Activated CD4-positive, alpha-beta memory T cell treated with anti-CD3 and anti-CD28 coated beads, Interleukin-2, amount 10 ng/mL, durations not matched to agents 7 days and 5 days (primary cell): ENCODE data around the gene PEX16. TPM values are rescaled to one million over a fixed set of nuclear protein-coding genes. Genes with fewer than 3 reads are reported as not detected.

Source experiments
- CTCF ChIA-PET: fragments of 350-600 bp; sonication (Branson Sonifier 250); formaldehyde crosslinking; loops from one replicate; lab custom pipeline; 2021; ENCODE audit warnings: antibody characterized with exemption, inconsistent platforms; lab: Charles Lee
- POLR2A ChIA-PET: fragments of 350-600 bp; sonication (Branson Sonifier 250); formaldehyde crosslinking; loops from one replicate; lab custom pipeline; 2021; ENCODE audit warnings: antibody characterized with exemption; lab: Charles Lee
- DNase-seq: peaks from one replicate; pipeline ENCODE4 v3.0.0-alpha.2; 2020
- H3K27ac Mint-ChIP-seq: one replicate; pipeline ENCODE4 v1.8.0; 2021; ENCODE audit warnings: mild to moderate bottlenecking, mixed read lengths
- H3K27me3 Mint-ChIP-seq: one replicate; pipeline ENCODE4 v1.8.0; 2021; ENCODE audit warnings: mixed read lengths
- H3K36me3 Mint-ChIP-seq: one replicate; pipeline ENCODE4 v1.8.0; 2021; ENCODE audit warnings: low read depth, mixed read lengths
- H3K4me1 Mint-ChIP-seq: one replicate; pipeline ENCODE4 v1.8.0; 2021; ENCODE audit warnings: mixed read lengths
- H3K4me3 Mint-ChIP-seq: one replicate; pipeline ENCODE4 v1.8.0; 2021; ENCODE audit warnings: mild to moderate bottlenecking, mixed read lengths
- H3K9me3 Mint-ChIP-seq: one replicate; pipeline ENCODE4 v1.8.0; 2021; ENCODE audit warnings: mixed read lengths
- total RNA-seq, 2 experiments: library from RNA; stranded (reverse); gene quantifications; one replicate each; pipeline ENCODE4 v1.2.3, GENCODE V29; 2021

The PEX16 gene
- total RNA-seq, 2 experiments from 2014 or later, result 54.1 to 55.0 TPM

DNA sequence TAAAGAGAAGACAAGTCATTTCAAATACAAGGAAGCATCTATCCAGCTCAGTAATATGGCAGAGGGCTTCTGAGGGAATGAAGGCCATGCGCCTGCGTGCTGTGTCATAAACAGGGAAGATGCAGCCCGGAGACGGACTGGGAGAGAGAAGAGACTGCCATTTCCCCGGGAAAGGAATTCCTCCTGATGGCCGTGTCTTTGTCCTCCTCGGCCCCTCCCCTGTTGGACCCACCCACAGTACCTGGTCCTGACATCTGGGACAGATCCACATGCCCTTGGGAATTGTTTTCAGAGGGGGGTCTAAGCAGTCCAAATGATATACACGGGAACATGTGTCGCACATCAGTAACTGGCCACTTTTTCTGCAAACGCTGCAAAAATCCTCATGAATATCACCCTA lies 20.2 kb upstream of the PEX16 start:
- DNase-seq, result no peak
- Mint-ChIP-seq H3K27ac (no peak overlapping the region), H3K27me3 (no peaks in the 10 kb centered on the region), H3K36me3 (peaks cover 17% of the 10 kb centered on the region), H3K9me3 (no peaks in the 10 kb centered on the region), H3K4me1 (no peaks in the 10 kb centered on the region), H3K4me3 (no peak overlapping the region)
- ChIA-PET POLR2A (no interaction called here), CTCF (no interaction called here)

- Mint-ChIP-seq H3K4me3 (no peak overlapping the region), H3K4me1 (peaks cover 2% of the 10 kb centered on the region), H3K36me3 (peaks cover 16% of the 10 kb centered on the region), H3K9me3 (no peaks in the 10 kb centered on the region), H3K27me3 (no peaks in the 10 kb centered on the region), H3K27ac (no peak overlapping the region)
- ChIA-PET POLR2A (interaction anchor here (1.2 to 1.8 kb wide), 2 partner anchors 18 to 19 kb away, joined by 4 to 6 read pairs; partner anchors contain the start of gene PEX16), CTCF (interaction anchor here (1.7 to 2.0 kb wide), 2 partner anchors 28 to 70 kb away, joined by 4 to 7 read pairs; no protein-coding TSS in a partner anchor)
- DNase-seq, result no peak
Observed at GRCh38 chr11:45936511-45937054, 18.9 kb upstream of the PEX16 start.

DNA sequence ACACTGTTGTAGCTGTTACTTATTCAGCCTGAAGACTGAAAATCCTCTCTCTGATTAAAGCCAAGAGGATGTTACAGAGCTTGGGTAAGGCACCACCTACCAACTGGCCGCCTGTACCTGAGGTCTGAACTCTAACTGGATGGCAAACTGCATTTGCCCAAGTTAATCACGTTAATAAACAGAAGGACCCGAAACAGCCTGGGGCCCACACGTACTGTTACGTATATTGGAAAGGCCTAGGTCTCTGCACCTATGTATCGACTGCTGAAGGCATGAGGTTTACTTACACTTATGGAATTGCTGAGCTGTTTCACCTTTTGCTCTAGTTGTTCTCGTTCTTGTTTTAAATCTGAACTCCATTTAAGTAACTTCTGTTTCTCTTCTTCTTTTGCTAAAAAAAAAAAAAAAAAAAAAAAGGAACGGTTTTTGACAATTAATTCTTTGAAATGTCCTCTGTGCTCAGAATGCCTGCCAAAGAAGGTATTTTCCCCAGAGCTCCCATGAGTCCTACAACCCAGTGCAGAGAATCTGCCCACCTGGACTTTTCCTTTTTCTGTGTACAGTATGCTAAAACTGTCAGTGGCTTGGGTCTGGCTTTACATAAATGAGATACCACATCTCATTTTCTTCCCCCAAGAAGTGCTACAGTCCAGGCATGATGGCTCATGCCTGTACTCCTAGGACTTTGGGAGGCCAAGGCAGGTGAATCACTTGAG lies 17.8 kb upstream of the PEX16 start:
- H3K27ac Mint-ChIP-seq, result no peak overlapping the region
- no peaks in the 10 kb centered on the region for H3K27me3 Mint-ChIP-seq
- no peaks in the 10 kb centered on the region for H3K9me3 Mint-ChIP-seq
- no peak overlapping the region for H3K4me3 Mint-ChIP-seq
- H3K4me1 Mint-ChIP-seq, result peaks cover 12% of the 10 kb centered on the region
- ChIA-PET POLR2A (interaction anchor here (0.8 to 1.8 kb wide), 2 partner anchors 18 to 161 kb away, joined by 3 to 6 read pairs; partner anchors contain the start of gene PEX16), CTCF (interaction anchor here (1.7 to 2.0 kb wide), 2 partner anchors 29 to 71 kb away, joined by 4 to 7 read pairs; no protein-coding TSS in a partner anchor)
- peaks cover 20% of the 10 kb centered on the region for H3K36me3 Mint-ChIP-seq
- no peak for DNase-seq

- H3K4me1 Mint-ChIP-seq, result peaks cover 20% of the 10 kb centered on the region
- DNase-seq, result no peak
- CTCF ChIA-PET, result no interaction called here
- H3K27me3 Mint-ChIP-seq, result no peaks in the 10 kb centered on the region
- H3K27ac Mint-ChIP-seq, result no peak overlapping the region
- POLR2A ChIA-PET, result no interaction called here
- no peaks in the 10 kb centered on the region for H3K9me3 Mint-ChIP-seq
- peaks cover 20% of the 10 kb centered on the region for H3K36me3 Mint-ChIP-seq
- no peak overlapping the region for H3K4me3 Mint-ChIP-seq
Observed at GRCh38 chr11:45934580-45935318, 17.1 kb upstream of the PEX16 start.

DNA sequence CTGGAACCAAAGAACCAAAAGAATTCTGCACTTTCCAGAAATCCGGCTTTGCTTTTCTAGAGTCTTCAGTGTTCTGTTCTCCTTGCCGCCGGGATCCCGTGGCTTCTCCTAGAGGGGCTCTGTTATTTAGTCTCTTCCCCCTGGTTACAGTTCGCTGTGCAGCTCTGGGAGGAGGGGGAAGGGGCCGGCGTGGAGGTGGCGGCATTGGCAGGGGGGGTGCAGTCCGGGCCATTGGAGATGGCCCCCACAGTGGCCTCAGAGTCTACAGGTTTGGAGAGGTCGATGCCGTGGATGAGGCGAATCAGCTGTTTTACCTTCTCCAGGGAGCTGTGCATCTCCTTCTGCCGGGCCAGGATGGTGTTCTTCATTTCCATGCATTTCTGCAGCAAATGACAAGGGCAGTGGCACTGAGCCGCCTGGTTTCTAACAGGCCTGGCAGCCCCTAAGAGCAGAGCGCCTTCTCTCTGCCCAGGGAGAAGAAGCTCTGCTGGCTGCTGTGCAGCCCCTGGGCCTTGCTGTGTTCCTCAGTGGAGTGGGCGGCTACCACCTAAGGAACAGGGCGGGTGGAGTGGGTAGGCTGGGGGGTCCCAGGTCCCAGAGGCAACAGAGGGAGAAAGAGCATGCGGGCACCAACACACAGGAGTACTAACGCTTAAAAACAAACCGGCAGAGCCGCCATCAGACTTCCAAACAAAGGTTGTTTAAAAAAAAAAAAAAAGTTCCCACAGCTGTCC lies 16.3 kb upstream of the PEX16 start:
- Mint-ChIP-seq H3K27ac (no peak overlapping the region), H3K9me3 (no peaks in the 10 kb centered on the region), H3K4me3 (no peak overlapping the region), H3K36me3 (peaks cover 20% of the 10 kb centered on the region), H3K4me1 (peaks cover 26% of the 10 kb centered on the region), H3K27me3 (no peaks in the 10 kb centered on the region)
- CTCF ChIA-PET, result no interaction called here
- DNase-seq, result no peak
- POLR2A ChIA-PET, result no interaction called here

GRCh38 chr11:45933131-45933831 lies 15.6 kb upstream of the PEX16 start:
- Mint-ChIP-seq H3K36me3 (peaks cover 20% of the 10 kb centered on the region), H3K4me1 (peaks cover 27% of the 10 kb centered on the region), H3K4me3 (no peak overlapping the region), H3K27me3 (no peaks in the 10 kb centered on the region), H3K27ac (no peak overlapping the region), H3K9me3 (no peaks in the 10 kb centered on the region)
- POLR2A ChIA-PET, result no interaction called here
- no peak for DNase-seq
- CTCF ChIA-PET, result no interaction called here

DNA sequence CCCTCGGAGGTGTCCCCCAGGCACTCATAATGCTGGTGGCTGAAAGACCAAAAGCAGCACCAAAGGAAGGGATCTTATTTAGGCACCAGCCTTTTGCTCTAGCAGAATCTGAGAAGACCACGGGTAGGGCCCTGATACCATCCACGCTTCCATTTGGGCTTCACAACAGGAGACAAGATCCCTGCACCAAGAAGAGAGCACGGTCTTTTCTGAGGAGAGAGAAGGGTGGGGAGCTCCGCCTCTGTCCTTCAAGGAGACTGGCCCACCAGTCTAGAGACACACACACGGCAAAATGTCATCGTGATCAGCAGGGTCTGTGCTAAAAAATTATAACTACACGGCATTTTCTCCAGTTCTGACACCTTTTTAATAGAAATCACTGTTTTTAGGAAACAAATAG lies 14.5 kb upstream of the PEX16 start:
- Mint-ChIP-seq H3K4me1 (peaks cover 32% of the 10 kb centered on the region), H3K4me3 (no peak overlapping the region), H3K27ac (peak overlapping the region; percentile 10), H3K36me3 (peaks cover 20% of the 10 kb centered on the region), H3K9me3 (no peaks in the 10 kb centered on the region), H3K27me3 (no peaks in the 10 kb centered on the region)
- POLR2A ChIA-PET, result no interaction called here
- no peak for DNase-seq
- CTCF ChIA-PET, result no interaction called here

- Mint-ChIP-seq H3K9me3 (no peaks in the 10 kb centered on the region), H3K4me3 (no peak overlapping the region), H3K36me3 (peaks cover 19% of the 10 kb centered on the region), H3K27me3 (no peaks in the 10 kb centered on the region), H3K27ac (peak overlapping the region; percentile 95), H3K4me1 (peaks cover 35% of the 10 kb centered on the region)
- DNase-seq, result no peak
- CTCF ChIA-PET, result interaction anchor here (1.5 kb wide), 1 partner anchor 89 kb away, joined by 6 read pairs; no protein-coding TSS in a partner anchor
- POLR2A ChIA-PET, result interaction anchor here (5.1 kb wide), 1 partner anchor 14 kb away, joined by 78 read pairs; the partner anchor contains the start of gene PEX16
Observed at GRCh38 chr11:45931739-45932138, 14.1 kb upstream of the PEX16 start.

DNA sequence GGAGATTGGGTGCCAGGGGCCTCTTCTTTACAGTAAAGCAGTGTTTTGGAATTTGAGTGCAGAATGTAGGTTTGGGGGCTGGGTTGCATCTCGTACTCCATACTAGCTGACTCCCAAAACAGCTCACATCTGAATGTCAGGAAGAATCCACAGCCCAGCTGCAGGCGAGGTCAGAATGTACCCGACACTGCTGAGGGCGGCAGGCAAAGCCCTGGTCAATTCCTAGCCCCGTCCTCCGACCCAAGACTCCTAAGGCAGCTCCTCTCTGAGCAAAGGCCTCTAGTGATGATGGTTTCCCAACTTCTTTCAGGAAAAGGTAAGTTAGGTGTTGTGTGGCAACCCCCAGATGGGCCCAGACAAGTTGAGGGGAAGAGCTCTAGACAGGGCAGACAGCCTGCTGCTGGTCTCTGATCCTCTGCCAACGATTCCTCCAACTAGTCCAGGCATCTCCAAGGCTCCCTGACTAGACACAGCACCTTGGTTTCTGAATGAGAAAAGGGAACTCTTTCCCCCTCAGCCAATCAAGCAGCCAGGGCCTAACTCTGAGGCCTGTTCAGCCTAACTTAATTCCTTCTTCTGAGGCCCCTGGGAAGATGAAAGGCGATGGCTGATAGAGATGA lies 13.4 kb upstream of the PEX16 start:
- no peak for DNase-seq
- H3K27me3 Mint-ChIP-seq, result no peaks in the 10 kb centered on the region
- peaks cover 17% of the 10 kb centered on the region for H3K36me3 Mint-ChIP-seq
- peaks cover 35% of the 10 kb centered on the region for H3K4me1 Mint-ChIP-seq
- no peaks in the 10 kb centered on the region for H3K9me3 Mint-ChIP-seq
- H3K27ac Mint-ChIP-seq, result peak overlapping the region; percentile 95
- ChIA-PET POLR2A (interaction anchor here (0.8 to 5.1 kb wide), 6 partner anchors 10 to 84 kb away, joined by 3 to 78 read pairs (median 4); partner anchors contain the start of genes CRY2 and PEX16), CTCF (interaction anchor here (1.5 to 2.3 kb wide), 3 partner anchors 13 to 88 kb away, joined by 6 to 15 read pairs (median 11); partner anchors contain the start of gene PEX16)
- no peak overlapping the region for H3K4me3 Mint-ChIP-seq

DNA sequence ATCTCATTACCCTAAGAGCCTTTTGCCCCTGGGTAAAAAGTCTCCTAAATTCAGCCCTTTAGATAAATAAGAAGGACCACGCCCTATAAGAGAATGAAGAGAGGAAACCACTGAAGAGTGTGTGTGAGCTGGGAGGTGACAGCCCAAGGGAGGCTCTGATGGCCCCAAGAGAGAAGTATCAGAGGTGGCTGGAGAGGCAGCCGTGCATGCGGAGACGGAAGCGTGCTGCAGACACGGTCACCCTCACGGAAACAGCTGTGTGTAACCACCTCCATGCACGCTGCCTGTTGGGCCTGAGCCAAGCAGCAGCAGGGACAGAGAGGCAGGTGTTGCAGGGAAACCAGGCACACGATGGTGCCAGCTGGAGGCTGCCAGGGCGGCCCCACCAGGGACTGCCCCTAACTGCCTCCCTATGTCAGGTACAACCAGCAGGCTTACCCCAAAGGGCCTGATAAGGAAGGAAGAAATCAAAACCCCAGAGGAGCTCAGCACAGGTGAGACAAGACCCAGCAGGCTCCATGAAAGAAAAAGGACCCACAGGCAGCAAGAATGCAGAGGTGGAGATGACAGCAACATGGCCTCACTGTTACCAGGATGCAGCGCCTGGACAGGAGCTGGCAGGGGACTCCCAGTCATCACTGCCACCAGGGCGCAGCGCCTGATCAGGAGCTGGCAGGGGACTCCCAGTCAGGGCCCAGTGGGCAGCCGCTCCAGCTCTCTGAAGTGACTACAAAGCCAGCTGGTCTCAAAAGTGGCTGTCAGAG lies 12.5 kb upstream of the PEX16 start:
- peaks cover 35% of the 10 kb centered on the region for H3K4me1 Mint-ChIP-seq
- peak overlapping the region; percentile 95 for H3K27ac Mint-ChIP-seq
- no peaks in the 10 kb centered on the region for H3K9me3 Mint-ChIP-seq
- peak; percentile 73 for DNase-seq
- ChIA-PET POLR2A (interaction anchor here (0.8 to 5.1 kb wide), 7 partner anchors 9 to 83 kb away, joined by 3 to 78 read pairs (median 3); partner anchors contain the start of genes CRY2 and PEX16), CTCF (interaction anchor here (1.0 to 2.3 kb wide), 4 partner anchors 12 to 87 kb away, joined by 6 to 15 read pairs (median 10); partner anchors contain the start of gene PEX16)
- peaks cover 17% of the 10 kb centered on the region for H3K36me3 Mint-ChIP-seq
- no peaks in the 10 kb centered on the region for H3K27me3 Mint-ChIP-seq
- peak overlapping the region; percentile 50 for H3K4me3 Mint-ChIP-seq
